ENCODE results near the gene CTDSPL2. TPM values are rescaled to one million over a fixed set of nuclear protein-coding genes. Genes with fewer than 3 reads are reported as not detected.
"Not testable (repeated sequence)": the region's sequence is repeated elsewhere in the genome, so short reads cannot be mapped to it uniquely, and the experiment has no call there.

Gene CTDSPL2
- total RNA-seq, 2 donors from 2014 or later, result 73.4 to 78.6 TPM

GRCh38 chr15:44495562-44495961 is 68.1 kb downstream of the CTDSPL2 start:
- Mint-ChIP-seq H3K27ac (no peak overlapping the region), H3K4me3 (no peak overlapping the region), H3K27me3 (no peaks in the 10 kb centered on the region), H3K4me1 (peaks cover 16% of the 10 kb centered on the region), H3K36me3 (ENCODE audit: low read depth) (peaks cover 4% of the 10 kb centered on the region)
- ATAC-seq, result no peak
- no peak for DNase-seq
- H3K9me3 ChIP-seq (ENCODE audit: control insufficient read depth, low read length, poor library complexity, severe bottlenecking), result no peaks in the 10 kb centered on the region

- ATAC-seq, result no peak
- peak overlapping the region; percentile 67 for H3K27ac Mint-ChIP-seq
Observed at GRCh38 chr15:44500555-44500954, 73.1 kb downstream of the CTDSPL2 start.

GRCh38 chr15:44501768-44502366 is 74.4 kb downstream of the CTDSPL2 start:
- Mint-ChIP-seq H3K4me1 (peaks cover 12% of the 10 kb centered on the region), H3K36me3 (ENCODE audit: low read depth) (peaks cover 2% of the 10 kb centered on the region), H3K4me3 (no peak overlapping the region), H3K27me3 (no peaks in the 10 kb centered on the region), H3K27ac (peak overlapping the region; percentile 67)
- ATAC-seq (peak; percentile 81), DNase-seq (no peak)
- H3K9me3 ChIP-seq (ENCODE audit: control insufficient read depth, low read length, poor library complexity, severe bottlenecking), result no peaks in the 10 kb centered on the region

More at GRCh38 chr15:44500555-44500954, 73.1 kb downstream of the CTDSPL2 start:
- Mint-ChIP-seq H3K27me3 (no peaks in the 10 kb centered on the region), H3K4me1 (peaks cover 12% of the 10 kb centered on the region), H3K4me3 (no peak overlapping the region), H3K36me3 (ENCODE audit: low read depth) (peaks cover 4% of the 10 kb centered on the region)
- DNase-seq, result no peak
- no peaks in the 10 kb centered on the region for H3K9me3 ChIP-seq (ENCODE audit: control insufficient read depth, low read length, poor library complexity, severe bottlenecking)

- no peak overlapping the region for H3K4me3 Mint-ChIP-seq
- no peak for ATAC-seq
- H3K36me3 Mint-ChIP-seq (ENCODE audit: low read depth), result peaks cover 2% of the 10 kb centered on the region
- no peak for DNase-seq
- H3K4me1 Mint-ChIP-seq, result no peaks in the 10 kb centered on the region
- no peak overlapping the region for H3K27ac Mint-ChIP-seq
- H3K27me3 Mint-ChIP-seq, result no peaks in the 10 kb centered on the region
- no peaks in the 10 kb centered on the region for H3K9me3 ChIP-seq (ENCODE audit: control insufficient read depth, low read length, poor library complexity, severe bottlenecking)
Observed at GRCh38 chr15:44516436-44516835, 89.0 kb downstream of the CTDSPL2 start.

GRCh38 chr15:44519537-44519936 is 92.1 kb downstream of the CTDSPL2 start:
- H3K9me3 ChIP-seq (ENCODE audit: control insufficient read depth, low read length, poor library complexity, severe bottlenecking), result no peaks in the 10 kb centered on the region
- H3K27me3 Mint-ChIP-seq, result no peaks in the 10 kb centered on the region
- H3K36me3 Mint-ChIP-seq (ENCODE audit: low read depth), result peaks cover 2% of the 10 kb centered on the region
- no peak overlapping the region for H3K27ac Mint-ChIP-seq
- ATAC-seq, result no peak
- H3K4me1 Mint-ChIP-seq, result no peaks in the 10 kb centered on the region
- H3K4me3 Mint-ChIP-seq, result peak overlapping the region; percentile 31
- no peak for DNase-seq

GRCh38 chr15:44525018-44525417 is 97.6 kb downstream of the CTDSPL2 start:
- no peaks in the 10 kb centered on the region for H3K9me3 ChIP-seq (ENCODE audit: control insufficient read depth, low read length, poor library complexity, severe bottlenecking)
- H3K27me3 Mint-ChIP-seq, result no peaks in the 10 kb centered on the region
- no peaks in the 10 kb centered on the region for H3K36me3 Mint-ChIP-seq (ENCODE audit: low read depth)
- ATAC-seq, result no peak
- no peak for DNase-seq
- H3K27ac Mint-ChIP-seq, result no peak overlapping the region
- H3K4me1 Mint-ChIP-seq, result peaks cover 4% of the 10 kb centered on the region
- H3K4me3 Mint-ChIP-seq, result no peak overlapping the region

- no peak for DNase-seq
- Mint-ChIP-seq H3K27me3 (no peaks in the 10 kb centered on the region), H3K4me1 (peaks cover 8% of the 10 kb centered on the region), H3K36me3 (ENCODE audit: low read depth) (no peaks in the 10 kb centered on the region), H3K4me3 (no peak overlapping the region), H3K27ac (peak overlapping the region; percentile 37)
- ATAC-seq, result no peak
- no peaks in the 10 kb centered on the region for H3K9me3 ChIP-seq (ENCODE audit: control insufficient read depth, low read length, poor library complexity, severe bottlenecking)
Observed at GRCh38 chr15:44527241-44527640, 99.8 kb downstream of the CTDSPL2 start.

GRCh38 chr15:44529864-44530604 is 102.6 kb downstream of the CTDSPL2 start:
- peak overlapping the region; percentile 51 for H3K27ac Mint-ChIP-seq
- no peaks in the 10 kb centered on the region for H3K36me3 Mint-ChIP-seq (ENCODE audit: low read depth)
- DNase-seq (no peak), ATAC-seq (no peak)
- H3K27me3 Mint-ChIP-seq, result no peaks in the 10 kb centered on the region
- no peak overlapping the region for H3K4me3 Mint-ChIP-seq
- no peaks in the 10 kb centered on the region for H3K9me3 ChIP-seq (ENCODE audit: control insufficient read depth, low read length, poor library complexity, severe bottlenecking)
- peaks cover 10% of the 10 kb centered on the region for H3K4me1 Mint-ChIP-seq

- Mint-ChIP-seq H3K4me1 (peaks cover 14% of the 10 kb centered on the region), H3K36me3 (ENCODE audit: low read depth) (no peaks in the 10 kb centered on the region), H3K4me3 (no peak overlapping the region), H3K27ac (peak overlapping the region; percentile 51), H3K27me3 (no peaks in the 10 kb centered on the region)
- no peak for ATAC-seq
- no peak for DNase-seq
- no peaks in the 10 kb centered on the region for H3K9me3 ChIP-seq (ENCODE audit: control insufficient read depth, low read length, poor library complexity, severe bottlenecking)
Observed at GRCh38 chr15:44530653-44531052, 103.2 kb downstream of the CTDSPL2 start.

- not testable (repeated sequence) for H3K27me3 Mint-ChIP-seq; ATAC-seq; H3K36me3 Mint-ChIP-seq (ENCODE audit: low read depth); H3K9me3 ChIP-seq (ENCODE audit: control insufficient read depth, low read length, poor library complexity, severe bottlenecking); DNase-seq; H3K4me3 Mint-ChIP-seq
- Mint-ChIP-seq H3K4me1 (peaks cover 17% of the 10 kb centered on the region), H3K27ac (peak overlapping the region; percentile 85)
Observed at GRCh38 chr15:44532275-44532674, 104.8 kb downstream of the CTDSPL2 start.

- no peak overlapping the region for H3K4me3 Mint-ChIP-seq
- no peaks in the 10 kb centered on the region for H3K9me3 ChIP-seq (ENCODE audit: control insufficient read depth, low read length, poor library complexity, severe bottlenecking)
- H3K4me1 Mint-ChIP-seq, result peaks cover 17% of the 10 kb centered on the region
- peak overlapping the region; percentile 85 for H3K27ac Mint-ChIP-seq
- DNase-seq (no peak), ATAC-seq (no peak)
- peaks cover 3% of the 10 kb centered on the region for H3K36me3 Mint-ChIP-seq (ENCODE audit: low read depth)
- H3K27me3 Mint-ChIP-seq, result no peaks in the 10 kb centered on the region
Observed at GRCh38 chr15:44532689-44533088, 105.3 kb downstream of the CTDSPL2 start.

- no peak for DNase-seq
- Mint-ChIP-seq H3K36me3 (ENCODE audit: low read depth) (peaks cover 3% of the 10 kb centered on the region), H3K27ac (peak overlapping the region; percentile 93), H3K4me1 (peaks cover 23% of the 10 kb centered on the region), H3K27me3 (no peaks in the 10 kb centered on the region), H3K4me3 (peak overlapping the region; percentile 95)
- no peaks in the 10 kb centered on the region for H3K9me3 ChIP-seq (ENCODE audit: control insufficient read depth, low read length, poor library complexity, severe bottlenecking)
- ATAC-seq, result no peak
Observed at GRCh38 chr15:44535092-44535491, 107.7 kb downstream of the CTDSPL2 start.

- no peaks in the 10 kb centered on the region for H3K27me3 Mint-ChIP-seq
- no peaks in the 10 kb centered on the region for H3K9me3 ChIP-seq (ENCODE audit: control insufficient read depth, low read length, poor library complexity, severe bottlenecking)
- H3K27ac Mint-ChIP-seq, result peak overlapping the region; percentile 93
- peaks cover 3% of the 10 kb centered on the region for H3K36me3 Mint-ChIP-seq (ENCODE audit: low read depth)
- peaks cover 25% of the 10 kb centered on the region for H3K4me1 Mint-ChIP-seq
- DNase-seq, result peak in 1 of 3 donors; percentile 14
- peak overlapping the region; percentile 95 for H3K4me3 Mint-ChIP-seq
- ATAC-seq, result no peak
Observed at GRCh38 chr15:44535523-44536301, 108.3 kb downstream of the CTDSPL2 start.

Measured in T-helper 17 cell (primary cell).